ENCODE data around the gene NFKB2. TPM values are rescaled to one million over a fixed set of nuclear protein-coding genes. Genes with fewer than 3 reads are reported as not detected.
A peak's percentile ranks its signal among the peaks of the same experiment; 100 is the strongest.

The NFKB2 gene
- total RNA-seq, 1 donor from 2014 or later, result 30.9 TPM

GRCh38 chr10:102420181-102420713 is 24.7 kb downstream of the NFKB2 start:
- H3K36me3 ChIP-seq, result peaks cover 22% of the 10 kb centered on the region
- no peaks in the 10 kb centered on the region for H3K9me3 ChIP-seq
- DNase-seq (no peak), ATAC-seq (no peak)
- H3K27me3 ChIP-seq (ENCODE audit: low read depth), result peaks cover 30% of the 10 kb centered on the region
- peak overlapping the region; percentile 88 for H3K4me3 ChIP-seq
- H3K4me1 ChIP-seq, result peaks cover 35% of the 10 kb centered on the region
- TF ChIP-seq, protein P1, sequence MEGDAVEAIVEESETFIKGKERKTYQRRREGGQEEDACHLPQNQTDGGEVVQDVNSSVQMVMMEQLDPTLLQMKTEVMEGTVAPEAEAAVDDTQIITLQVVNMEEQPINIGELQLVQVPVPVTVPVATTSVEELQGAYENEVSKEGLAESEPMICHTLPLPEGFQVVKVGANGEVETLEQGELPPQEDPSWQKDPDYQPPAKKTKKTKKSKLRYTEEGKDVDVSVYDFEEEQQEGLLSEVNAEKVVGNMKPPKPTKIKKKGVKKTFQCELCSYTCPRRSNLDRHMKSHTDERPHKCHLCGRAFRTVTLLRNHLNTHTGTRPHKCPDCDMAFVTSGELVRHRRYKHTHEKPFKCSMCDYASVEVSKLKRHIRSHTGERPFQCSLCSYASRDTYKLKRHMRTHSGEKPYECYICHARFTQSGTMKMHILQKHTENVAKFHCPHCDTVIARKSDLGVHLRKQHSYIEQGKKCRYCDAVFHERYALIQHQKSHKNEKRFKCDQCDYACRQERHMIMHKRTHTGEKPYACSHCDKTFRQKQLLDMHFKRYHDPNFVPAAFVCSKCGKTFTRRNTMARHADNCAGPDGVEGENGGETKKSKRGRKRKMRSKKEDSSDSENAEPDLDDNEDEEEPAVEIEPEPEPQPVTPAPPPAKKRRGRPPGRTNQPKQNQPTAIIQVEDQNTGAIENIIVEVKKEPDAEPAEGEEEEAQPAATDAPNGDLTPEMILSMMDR (IDR thresholded peaks at IDR 0.05), result no peak
- intact Hi-C loops (cut with DNase I), result no loop called here
- peak overlapping the region; percentile 91 for H3K27ac ChIP-seq

GRCh38 chr10:102420714-102421506 is 25.4 kb downstream of the NFKB2 start, which contains the start of gene FBXL15:
TSS of gene FBXL15 (plus strand) at chr10:102420836. CDS start at chr10:102421130, 294 bp downstream.
- TF ChIP-seq, protein P1 (IDR thresholded peaks at IDR 0.05), result no peak
- intact Hi-C loops (cut with DNase I), result no loop called here
- Histone ChIP-seq H3K4me3 (peak within 1 kb of the TSS; percentile 88), H3K27me3 (ENCODE audit: low read depth) (peaks cover 24% of the 10 kb centered on the region), H3K4me1 (peaks cover 35% of the 10 kb centered on the region), H3K9me3 (no peaks in the 10 kb centered on the region), H3K27ac (peak within 1 kb of the TSS; percentile 91), H3K36me3 (peaks cover 22% of the 10 kb centered on the region)
- DNase-seq, result peak; percentile 98
- ATAC-seq, result peak; percentile 87 to 92

- TF ChIP-seq, protein P1 (IDR thresholded peaks at IDR 0.05), result no peak
- no peaks in the 10 kb centered on the region for H3K9me3 ChIP-seq
- peak overlapping the region; percentile 91 for H3K27ac ChIP-seq
- peaks cover 20% of the 10 kb centered on the region for H3K27me3 ChIP-seq (ENCODE audit: low read depth)
- DNase-seq, result no peak
- peaks cover 22% of the 10 kb centered on the region for H3K36me3 ChIP-seq
- intact Hi-C loops (cut with DNase I), result no loop called here
- ATAC-seq, result peak; percentile 0 to 1
- H3K4me1 ChIP-seq, result peaks cover 35% of the 10 kb centered on the region
- H3K4me3 ChIP-seq, result peak overlapping the region; percentile 88
Measured at GRCh38 chr10:102421507-102421756, 25.9 kb downstream of the NFKB2 start.

GRCh38 chr10:102421757-102422512 is 26.4 kb downstream of the NFKB2 start:
- intact Hi-C loops (cut with DNase I), result no loop called here
- ATAC-seq (peak; percentile 59), DNase-seq (peak; percentile 76)
- Histone ChIP-seq H3K36me3 (peaks cover 22% of the 10 kb centered on the region), H3K9me3 (no peaks in the 10 kb centered on the region), H3K27ac (peak overlapping the region; percentile 91), H3K4me1 (peaks cover 35% of the 10 kb centered on the region), H3K27me3 (ENCODE audit: low read depth) (peaks cover 15% of the 10 kb centered on the region), H3K4me3 (peak overlapping the region; percentile 88)
- TF ChIP-seq, protein P1 (IDR thresholded peaks at IDR 0.05), result no peak

DNA sequence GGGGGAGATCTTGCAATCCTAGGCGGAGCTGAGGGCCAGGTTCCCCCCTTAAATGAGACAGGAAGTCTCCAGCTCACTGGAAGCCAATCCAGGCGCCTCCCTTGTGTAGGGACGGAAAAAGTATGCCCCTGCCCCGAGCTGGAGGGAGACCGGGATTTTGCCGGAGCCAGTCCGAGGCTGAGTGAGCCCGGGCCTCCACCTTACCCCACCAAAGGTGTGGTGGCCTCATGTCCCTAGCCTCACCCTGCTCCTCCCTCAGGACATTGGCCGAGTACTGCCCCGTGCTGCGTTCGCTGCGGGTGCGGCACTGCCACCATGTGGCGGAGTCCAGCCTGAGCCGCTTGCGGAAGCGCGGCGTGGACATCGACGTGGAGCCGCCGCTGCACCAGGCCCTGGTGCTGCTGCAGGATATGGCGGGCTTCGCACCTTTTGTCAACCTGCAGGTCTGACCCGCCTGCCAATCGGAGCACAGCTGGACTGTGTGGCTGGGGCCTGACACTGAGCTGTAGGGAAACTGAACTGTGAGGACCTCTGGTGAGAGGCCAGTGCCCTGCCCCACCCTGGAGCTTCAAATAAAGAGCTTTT is 27.1 kb downstream of the NFKB2 start:
- DNase-seq (peak; percentile 92), ATAC-seq (peak; percentile 74 to 80)
- Histone ChIP-seq H3K9me3 (no peaks in the 10 kb centered on the region), H3K27me3 (ENCODE audit: low read depth) (peaks cover 8% of the 10 kb centered on the region), H3K27ac (peak overlapping the region; percentile 91), H3K4me3 (peak overlapping the region; percentile 88), H3K36me3 (peaks cover 22% of the 10 kb centered on the region), H3K4me1 (peaks cover 35% of the 10 kb centered on the region)
- intact Hi-C loops (cut with DNase I), result no loop called here
- TF ChIP-seq, protein P1 (IDR thresholded peaks at IDR 0.05), result peak; percentile 89
